DOHH2 (cell line): Measurements from ENCODE around the gene CCR2.

ENCODE experiments used
- CTCF ChIP-seq: fragments of 200-600 bp; sonication (generic); IDR thresholded peaks from one replicate; pipeline ENCODE4 v1.5.1; 2014; ENCODE audit warnings: antibody characterized with exemption, mild to moderate bottlenecking, low read depth, low read length; ENCODE audit not compliant: poor library complexity, severe bottlenecking
- EZH2phosphoT487 ChIP-seq: fragments of 200-600 bp; sonication (generic); IDR thresholded peaks from 2 replicates; pipeline ENCODE4 v1.6.1; 2017; ENCODE audit warnings: borderline replicate concordance, mild to moderate bottlenecking, antibody characterized with exemption, low read length, moderate library complexity, mixed read lengths

- TF ChIP-seq CTCF (no peak), EZH2phosphoT487 (no peak)
These were observed 6.0 kb downstream of the CCR2 start for GRCh38 chr3:46359733-46360493.
